GM18508 (cell line): Measurements from ENCODE around the gene VIPR1.

Source experiments
- ATAC-seq: cut with Tn5 transposase; IDR thresholded peaks from one replicate; pipeline ENCODE4 v1.9.1; 2021; ENCODE audit warnings: moderate number of reproducible peaks; ENCODE audit not compliant: insufficient read depth, unreplicated experiment

Gene VIPR1

GRCh38 chr3:42502429-42503250 lies at the start of gene VIPR1:
Gene VIPR1, plus strand, starts transcription at chr3:42502643. Its CDS starts 93 bp downstream, at chr3:42502736.
- peak; percentile 64 for ATAC-seq

- ATAC-seq: no peak
Observed at GRCh38 chr3:42456211-42456610, 46.2 kb upstream of the VIPR1 start.

GRCh38 chr3:42459151-42459550 lies 43.3 kb upstream of the VIPR1 start:
- ATAC-seq: no peak

GRCh38 chr3:42461762-42462161 lies 40.7 kb upstream of the VIPR1 start:
- no peak for ATAC-seq

- no peak for ATAC-seq
Observed at GRCh38 chr3:42463093-42463492, 39.4 kb upstream of the VIPR1 start.

GRCh38 chr3:42468111-42468510 lies 34.3 kb upstream of the VIPR1 start:
- ATAC-seq: no peak

- ATAC-seq: no peak
Observed at GRCh38 chr3:42472555-42472954, 29.9 kb upstream of the VIPR1 start.

GRCh38 chr3:42473083-42473932 lies 29.1 kb upstream of the VIPR1 start:
- ATAC-seq: no peak

GRCh38 chr3:42476225-42477125 lies 26.0 kb upstream of the VIPR1 start:
- no peak for ATAC-seq

GRCh38 chr3:42477696-42478095 lies 24.7 kb upstream of the VIPR1 start:
- no peak for ATAC-seq

- ATAC-seq: no peak
Observed at GRCh38 chr3:42478830-42479229, 23.6 kb upstream of the VIPR1 start.

- no peak for ATAC-seq
Observed at GRCh38 chr3:42486814-42487565, 15.5 kb upstream of the VIPR1 start.

GRCh38 chr3:42488687-42489086 lies 13.8 kb upstream of the VIPR1 start:
- ATAC-seq: no peak

GRCh38 chr3:42489116-42489936 lies 13.1 kb upstream of the VIPR1 start:
- no peak for ATAC-seq

- no peak for ATAC-seq
Observed at GRCh38 chr3:42489937-42490227, 12.6 kb upstream of the VIPR1 start.

- peak; percentile 97 for ATAC-seq
Observed at GRCh38 chr3:42490243-42490642, 12.2 kb upstream of the VIPR1 start.

GRCh38 chr3:42491881-42492507 lies 10.4 kb upstream of the VIPR1 start:
- ATAC-seq: no peak

- no peak for ATAC-seq
Observed at GRCh38 chr3:42492508-42493080, 9.8 kb upstream of the VIPR1 start.
